MV-4-11 (cell line): ENCODE measurements around the gene BPI.
"Not testable (repeated sequence)": the region's sequence is repeated elsewhere in the genome, so short reads cannot be mapped to it uniquely, and the experiment has no call there.

Experiments used
- DNase-seq: peaks from one replicate; lab custom pipeline; 2025; lab: John Stamatoyannopoulos, UW

Gene BPI

DNA sequence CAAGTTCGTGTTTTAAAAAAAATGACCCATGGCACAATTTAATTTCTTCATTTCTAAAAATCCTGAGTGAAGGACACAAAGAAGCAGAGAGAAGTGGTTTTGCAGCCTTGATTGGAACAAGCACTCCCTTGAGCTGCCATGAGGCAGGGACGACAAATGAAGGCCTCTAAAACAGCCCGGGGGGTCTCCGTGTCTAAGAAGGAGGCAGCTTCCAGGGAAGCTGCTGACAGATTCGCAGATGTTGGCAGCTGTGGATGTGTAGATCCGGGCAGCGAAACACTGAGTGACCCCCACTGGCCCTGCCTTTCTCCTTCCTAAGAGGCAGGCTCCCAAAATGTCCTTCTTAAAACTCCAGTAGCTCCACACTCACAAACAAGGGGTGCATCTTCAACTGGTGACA, 32.8 kb downstream of the BPI start:
- DNase-seq, result no peak

DNA sequence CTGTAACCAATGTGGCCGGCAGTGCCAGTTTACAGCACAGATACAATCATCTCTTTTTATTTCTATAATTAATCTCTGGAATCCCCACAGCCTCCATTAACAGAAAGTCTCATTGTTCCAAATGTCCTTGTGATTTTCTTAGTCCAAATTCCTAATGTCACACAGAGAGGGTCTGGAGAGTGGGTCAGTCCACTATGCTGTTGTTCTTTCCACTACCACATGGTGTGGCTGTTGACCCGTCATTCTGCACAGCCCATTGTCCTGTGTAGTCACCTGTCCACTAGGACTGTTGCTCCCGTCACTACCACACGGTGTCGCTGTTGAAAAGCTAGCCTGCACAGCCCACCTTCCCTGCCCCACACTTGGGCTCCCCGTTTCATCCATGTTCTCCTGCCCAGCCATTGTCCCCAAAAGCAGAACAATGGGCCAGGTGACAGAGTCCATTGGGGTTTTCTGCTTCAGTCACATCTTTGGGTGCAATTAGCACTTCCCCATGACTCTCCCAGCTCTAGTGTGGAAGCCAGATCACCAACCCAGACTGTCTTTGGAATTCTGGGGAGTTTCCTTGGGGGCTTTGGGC, 33.7 kb downstream of the BPI start:
- DNase-seq, result peak; percentile 32

DNA sequence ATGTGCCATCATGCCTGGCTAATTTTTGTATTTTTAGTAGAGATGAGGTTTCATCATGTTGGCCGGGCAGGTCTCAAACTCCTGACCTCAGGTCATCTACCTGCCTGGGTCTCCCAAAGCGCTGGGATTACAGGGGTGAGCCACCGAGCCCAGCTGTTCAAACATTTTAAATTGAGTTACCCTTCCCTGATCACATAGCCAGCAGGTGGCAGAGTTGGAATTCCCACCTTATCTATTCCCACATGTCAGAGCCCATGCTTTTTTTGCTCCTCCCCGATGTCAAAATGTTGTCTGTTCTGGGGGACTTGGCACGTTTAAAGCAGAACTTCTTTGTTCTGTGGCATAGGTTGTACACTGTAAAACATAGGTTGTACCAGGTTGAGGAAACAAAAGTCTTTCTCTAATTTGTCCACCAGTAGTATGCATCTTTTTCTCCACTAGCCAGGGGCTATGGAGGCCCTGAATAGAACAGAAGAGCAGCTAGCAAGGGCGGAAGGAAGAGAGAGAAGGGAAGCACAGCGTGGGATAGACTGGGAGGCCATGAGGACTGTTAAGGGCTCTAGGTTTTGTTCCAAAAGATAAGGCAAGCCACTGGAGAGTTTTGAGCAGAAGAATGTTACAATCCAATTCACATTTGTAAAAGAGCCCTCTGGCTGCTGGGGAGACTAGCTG, 35.0 kb downstream of the BPI start:
- no peak for DNase-seq

DNA sequence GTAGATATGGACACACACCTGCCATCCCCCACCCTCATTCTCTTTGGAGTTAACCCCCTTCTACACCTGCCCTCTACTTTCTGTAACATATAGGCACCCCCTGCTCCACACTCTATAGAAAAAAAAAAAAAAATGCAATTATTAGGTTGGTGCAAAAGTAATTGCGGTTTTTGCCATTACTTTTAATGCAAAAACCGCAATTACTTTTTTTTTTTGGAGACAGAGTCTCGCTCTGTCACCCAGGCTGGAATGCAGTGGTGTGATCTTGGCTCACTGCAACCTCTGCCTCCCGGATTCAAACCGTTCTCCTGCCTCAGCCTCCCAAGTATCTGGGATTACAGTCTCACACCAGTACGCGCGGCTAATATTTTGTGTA, 35.6 kb downstream of the BPI start:
- DNase-seq, result not testable (repeated sequence)

DNA sequence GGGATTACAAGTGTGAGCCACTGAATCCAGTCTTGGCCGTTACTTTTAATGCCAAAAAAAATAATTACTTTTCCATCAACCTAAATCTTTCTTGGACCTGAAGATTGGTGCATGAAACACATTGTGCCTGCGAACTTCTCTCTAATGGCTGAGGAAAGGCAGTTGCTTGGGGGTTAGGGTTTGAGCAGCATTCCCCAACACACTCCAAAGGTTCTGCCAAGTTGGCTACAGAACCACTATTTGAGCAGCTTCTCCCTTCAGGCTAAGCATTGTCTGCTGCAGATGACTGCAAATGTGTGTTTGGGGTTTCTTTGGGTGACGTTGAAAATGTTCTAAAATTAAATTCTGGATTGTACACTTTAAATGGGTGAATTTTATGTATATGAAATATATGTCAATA, 36.0 kb downstream of the BPI start:
- DNase-seq, result no peak

DNA sequence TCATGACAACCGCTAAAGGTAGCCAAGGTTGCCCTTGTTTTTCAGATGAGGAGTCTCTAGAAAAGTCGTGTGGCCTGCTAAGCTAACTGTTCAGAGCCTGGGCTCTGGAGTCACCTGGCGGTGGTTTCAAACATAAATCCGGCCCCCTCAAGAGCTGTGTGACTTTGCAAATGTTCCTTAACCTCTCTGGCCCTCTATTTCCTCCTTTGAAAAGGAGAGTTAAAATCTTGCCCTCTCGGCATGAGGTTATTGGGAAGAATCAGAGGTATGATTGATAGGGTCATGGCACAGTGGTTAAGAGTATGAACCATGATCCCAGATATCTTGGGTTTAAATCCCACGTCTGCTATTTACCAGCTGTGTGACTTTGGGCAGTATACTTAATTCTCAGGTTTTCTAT, 36.7 kb downstream of the BPI start:
- no peak for DNase-seq

DNA sequence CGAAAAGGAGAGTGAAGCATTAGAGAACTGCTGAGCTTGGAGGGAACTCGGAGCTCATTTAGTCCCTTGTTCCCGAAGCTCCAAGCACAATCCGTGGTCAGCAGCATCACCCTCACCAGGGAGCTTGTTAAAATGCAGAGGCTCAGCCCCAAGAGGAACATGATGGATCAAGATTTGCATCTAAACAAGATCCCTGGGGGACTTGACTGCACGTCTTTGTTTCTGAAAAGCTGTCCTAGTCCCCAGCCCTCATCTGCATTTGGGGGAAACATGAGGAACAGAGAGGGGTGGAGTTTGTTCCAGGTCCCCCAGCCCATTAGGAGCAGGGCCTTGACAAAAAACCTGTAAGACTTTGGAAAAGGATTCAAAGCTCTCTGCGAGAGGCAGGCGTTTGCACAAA, 38.3 kb downstream of the BPI start:
- no peak for DNase-seq

DNA sequence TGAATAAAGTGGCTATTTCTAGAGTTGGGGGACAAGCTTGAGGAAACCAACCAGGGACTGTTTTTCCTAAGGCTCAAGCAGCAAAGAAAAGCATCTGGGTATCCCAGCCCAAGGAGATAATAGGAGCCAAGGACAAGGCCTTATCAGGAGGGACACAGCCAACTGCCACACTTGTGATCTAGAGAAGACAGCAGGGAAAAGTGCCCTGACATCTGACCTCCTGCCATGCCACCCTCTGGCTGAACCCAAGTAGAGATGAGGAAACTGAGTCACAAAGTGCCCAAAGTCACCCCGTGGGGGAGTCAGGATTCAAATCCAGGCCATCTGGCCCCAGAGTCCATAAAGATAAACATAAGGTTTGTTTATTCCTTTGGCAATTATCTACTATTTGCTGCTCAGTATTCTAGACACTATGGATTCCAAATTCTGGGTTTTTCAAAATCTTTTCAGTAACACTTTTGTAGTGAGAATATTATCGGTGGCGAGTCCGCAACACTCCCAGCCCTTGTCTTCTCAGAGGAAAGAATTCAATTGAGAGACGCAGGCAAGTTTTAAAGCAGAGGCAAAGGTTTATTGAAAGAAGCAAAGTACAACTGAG, 38.9 kb downstream of the BPI start:
- DNase-seq, result no peak

DNA sequence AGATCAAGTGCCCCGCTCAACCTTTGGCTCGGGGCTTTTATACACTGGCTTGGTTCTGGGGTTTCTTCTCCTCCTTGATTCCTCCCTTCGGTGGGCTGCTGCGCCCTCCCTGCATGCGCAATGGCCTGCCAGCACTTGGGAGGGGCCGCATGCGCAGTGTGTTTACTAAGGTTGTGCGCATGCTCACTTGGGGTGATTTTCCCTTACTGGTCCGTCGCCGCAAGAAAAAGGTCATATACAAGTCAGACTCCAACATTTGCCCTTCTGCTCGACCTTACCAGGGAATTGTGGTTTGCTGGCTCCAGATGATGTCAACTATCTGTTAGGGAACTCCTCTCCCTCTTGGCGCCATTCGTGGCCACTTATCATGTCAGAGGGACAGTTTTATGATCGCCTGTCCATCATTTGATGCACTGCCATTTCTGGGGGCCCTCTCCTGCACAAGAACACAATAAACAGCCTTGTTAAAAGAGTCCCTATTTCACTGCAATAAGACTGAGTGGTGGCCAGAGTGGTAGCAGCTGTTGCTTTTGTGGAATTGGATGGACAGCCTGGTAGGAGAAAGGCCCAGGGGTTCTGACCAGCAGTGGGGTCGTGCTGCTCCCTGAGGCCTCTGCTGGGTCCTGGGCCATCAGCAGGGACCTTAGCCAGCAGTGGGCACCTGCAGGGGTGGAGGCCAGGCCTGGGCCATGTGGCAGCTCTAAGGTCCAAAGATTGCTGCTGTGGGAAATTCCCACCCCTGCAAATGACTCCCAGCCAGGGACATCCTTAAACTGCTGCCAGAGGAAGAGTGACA, 39.6 kb downstream of the BPI start:
- DNase-seq, result no peak

DNA sequence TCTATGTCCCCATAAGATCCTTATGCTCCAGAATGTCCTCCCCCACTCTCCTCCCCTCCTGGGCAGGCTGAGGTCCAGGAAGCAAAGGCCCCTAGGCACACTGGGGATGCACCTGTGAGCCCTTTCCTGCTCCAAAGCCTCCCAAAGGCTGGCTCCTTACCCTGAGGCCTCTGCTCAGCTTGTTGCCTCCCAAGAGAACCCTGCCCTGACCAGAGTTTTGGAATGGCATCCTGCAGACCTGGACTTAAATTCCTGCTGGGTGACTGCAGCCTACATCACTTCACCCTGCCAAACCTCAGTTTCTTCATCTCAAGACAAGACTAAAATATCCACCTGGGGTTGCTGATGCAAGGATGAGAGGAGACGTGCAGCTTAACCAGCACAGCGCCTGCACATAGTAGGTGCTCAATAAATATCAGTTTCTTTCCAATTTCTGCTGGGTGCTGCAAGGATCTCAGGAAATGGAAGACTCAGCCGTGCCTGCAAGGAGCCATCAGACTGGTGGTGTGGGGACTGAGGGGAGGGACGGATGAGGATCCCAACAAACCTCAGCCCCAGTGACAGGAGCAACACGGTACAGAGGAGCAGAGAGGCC, 40.2 kb downstream of the BPI start:
- DNase-seq, result no peak

DNA sequence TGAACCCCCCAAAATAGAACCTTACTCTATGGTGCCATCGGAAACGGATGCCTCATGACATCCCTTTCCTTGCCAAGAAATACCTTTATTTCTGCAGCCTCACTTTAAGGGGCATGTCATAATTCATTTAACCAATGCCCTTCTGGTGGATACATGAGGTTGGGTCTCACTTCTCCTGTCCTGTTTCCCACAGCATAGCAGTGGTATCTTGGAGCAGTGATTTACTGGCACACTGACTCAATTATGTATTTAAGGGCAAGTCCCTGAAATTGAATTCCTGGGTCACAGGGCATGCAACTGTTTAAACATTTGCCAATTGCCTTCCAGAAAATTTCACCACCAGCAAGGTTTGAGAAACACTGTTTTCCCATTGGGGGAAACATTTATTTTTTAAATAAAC, 41.7 kb downstream of the BPI start:
- DNase-seq, result no peak

DNA sequence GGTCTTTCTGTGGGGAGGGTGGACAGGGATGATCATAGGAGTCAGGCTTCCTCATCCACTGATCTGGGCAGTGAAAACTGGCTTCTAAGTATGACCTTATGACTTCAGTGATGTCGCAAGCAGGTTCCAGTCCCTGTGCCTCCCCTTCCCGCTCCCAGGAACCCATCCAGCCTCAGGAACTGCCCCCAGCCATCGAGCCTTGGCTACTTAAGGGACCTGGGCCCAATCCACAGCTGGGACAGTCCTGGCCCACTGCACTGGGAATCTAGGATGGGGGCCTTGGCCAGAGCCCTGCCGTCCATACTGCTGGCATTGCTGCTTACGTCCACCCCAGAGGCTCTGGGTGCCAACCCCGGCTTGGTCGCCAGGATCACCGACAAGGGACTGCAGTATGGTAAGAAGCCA, 42.3 kb downstream of the BPI start, which contains the start of gene LBP:
Gene LBP (plus strand): TSS at position 236 of the 405 bp plus-strand sequence. CDS start 35 bp downstream, at position 271.
- DNase-seq, result peak; percentile 30

DNA sequence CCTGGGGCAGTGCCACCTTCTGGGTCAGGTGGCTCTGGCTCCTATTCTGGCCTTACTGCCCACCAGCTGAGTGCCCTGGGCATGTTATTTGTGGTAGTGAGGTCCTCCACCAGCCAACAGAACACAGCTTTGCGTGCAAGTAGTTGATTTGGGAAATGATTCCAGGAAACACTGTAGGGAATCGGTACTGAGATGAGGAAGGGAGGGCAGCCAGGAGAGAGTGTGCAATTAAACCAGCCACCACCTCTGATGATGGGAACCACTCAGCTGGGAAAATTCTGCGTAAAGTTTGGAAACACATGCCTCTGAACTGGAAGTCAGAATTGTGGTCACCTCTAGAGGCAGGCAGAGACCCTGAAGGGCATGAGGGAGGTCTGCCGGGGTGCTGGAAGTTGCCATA, 42.8 kb downstream of the BPI start:
- DNase-seq, result no peak

DNA sequence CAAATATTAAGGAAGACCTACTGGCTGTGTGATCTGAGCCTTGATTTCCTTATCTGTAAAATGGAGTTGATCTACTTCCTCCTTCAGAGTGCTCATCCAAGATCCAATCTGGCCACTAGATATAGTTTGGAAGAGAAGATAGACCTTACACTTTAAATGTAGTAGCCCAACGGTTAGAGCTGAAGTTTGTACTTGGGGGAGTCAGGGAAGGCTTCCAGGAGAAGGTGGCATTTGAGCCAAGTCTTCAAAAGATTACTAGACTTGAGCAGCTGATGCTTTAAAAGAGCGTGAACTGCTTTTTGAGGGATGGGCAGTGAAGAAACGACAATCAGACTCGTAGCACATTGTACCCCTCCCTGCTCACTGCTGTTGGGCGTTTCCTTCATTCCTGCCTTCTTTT, 45.9 kb downstream of the BPI start:
- DNase-seq, result no peak

DNA sequence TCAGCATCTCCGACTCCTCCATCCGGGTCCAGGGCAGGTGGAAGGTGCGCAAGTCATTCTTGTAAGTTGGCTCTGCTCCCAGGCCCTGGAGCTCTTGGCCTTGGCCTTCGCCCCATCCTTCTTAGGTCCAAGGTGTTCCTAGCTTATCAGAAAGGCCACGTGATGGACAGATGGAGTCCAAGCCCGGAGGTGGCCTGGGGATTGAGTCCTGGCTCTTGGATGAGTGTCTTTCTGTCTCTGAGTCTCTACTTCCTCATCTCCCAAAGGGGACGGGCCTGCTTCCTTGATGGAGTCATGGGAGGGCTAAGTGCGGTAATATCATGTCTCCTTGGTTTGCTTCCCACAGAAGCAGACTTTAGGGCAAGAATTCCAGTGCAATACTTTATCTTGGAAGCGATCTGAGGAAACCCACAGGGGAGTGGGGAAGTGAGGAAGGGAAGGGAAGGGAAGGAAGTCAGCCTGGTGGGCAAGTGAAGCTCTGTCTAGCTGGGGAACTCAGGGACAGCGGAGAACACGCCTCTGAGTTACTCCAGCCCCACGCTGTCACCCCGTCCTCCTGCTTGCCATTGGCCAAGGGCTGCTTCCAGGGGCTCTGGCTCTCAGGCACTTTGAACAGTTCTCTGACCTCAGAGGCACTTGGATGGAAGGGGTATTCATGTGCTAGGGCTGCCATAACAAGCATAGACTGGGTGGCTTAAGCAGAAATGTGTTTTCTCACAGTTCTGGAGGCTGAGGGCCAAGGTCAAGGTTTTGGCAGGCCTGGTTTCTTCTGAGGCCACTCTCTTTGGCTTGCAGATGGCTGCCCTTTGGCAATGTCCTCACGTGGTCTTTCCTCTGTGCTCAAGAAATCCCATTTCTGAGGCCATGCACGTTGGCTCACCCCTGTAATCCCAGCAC, 47.2 kb downstream of the BPI start:
- DNase-seq, result no peak

DNA sequence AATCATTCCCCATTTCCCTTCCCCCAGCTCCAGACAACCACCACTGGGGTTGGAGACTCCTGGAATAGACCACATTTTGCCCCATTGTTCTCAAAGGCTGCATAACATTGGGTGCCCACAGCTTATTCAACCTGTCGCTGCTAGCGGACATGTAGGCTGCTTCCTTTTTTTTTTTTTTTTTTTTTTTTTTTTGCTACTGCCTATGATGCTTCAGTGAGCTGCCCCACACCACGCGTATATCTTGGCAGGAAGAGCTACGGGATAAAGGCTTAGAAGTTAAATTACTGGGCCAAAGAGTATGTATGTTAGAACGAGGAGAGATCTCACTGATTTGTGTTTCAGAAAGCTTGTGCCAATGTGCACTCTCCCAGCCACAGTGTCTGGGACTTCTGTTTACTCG, 49.4 kb downstream of the BPI start:
- peak; percentile 14 for DNase-seq

DNA sequence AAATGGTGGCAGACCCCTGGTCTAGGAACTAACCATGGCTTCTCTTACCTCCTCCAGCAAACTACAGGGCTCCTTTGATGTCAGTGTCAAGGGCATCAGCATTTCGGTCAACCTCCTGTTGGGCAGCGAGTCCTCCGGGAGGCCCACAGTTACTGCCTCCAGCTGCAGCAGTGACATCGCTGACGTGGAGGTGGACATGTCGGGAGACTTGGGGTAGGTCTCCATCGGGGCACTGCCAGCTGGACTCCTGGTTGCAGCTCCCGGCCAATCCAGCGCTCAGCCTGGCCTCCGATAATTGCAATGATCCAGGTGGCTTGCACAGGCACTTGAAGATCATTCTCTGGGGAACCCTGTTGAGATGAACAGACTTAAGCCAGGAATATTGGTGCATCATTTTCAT, 50.3 kb downstream of the BPI start:
- DNase-seq, result no peak

DNA sequence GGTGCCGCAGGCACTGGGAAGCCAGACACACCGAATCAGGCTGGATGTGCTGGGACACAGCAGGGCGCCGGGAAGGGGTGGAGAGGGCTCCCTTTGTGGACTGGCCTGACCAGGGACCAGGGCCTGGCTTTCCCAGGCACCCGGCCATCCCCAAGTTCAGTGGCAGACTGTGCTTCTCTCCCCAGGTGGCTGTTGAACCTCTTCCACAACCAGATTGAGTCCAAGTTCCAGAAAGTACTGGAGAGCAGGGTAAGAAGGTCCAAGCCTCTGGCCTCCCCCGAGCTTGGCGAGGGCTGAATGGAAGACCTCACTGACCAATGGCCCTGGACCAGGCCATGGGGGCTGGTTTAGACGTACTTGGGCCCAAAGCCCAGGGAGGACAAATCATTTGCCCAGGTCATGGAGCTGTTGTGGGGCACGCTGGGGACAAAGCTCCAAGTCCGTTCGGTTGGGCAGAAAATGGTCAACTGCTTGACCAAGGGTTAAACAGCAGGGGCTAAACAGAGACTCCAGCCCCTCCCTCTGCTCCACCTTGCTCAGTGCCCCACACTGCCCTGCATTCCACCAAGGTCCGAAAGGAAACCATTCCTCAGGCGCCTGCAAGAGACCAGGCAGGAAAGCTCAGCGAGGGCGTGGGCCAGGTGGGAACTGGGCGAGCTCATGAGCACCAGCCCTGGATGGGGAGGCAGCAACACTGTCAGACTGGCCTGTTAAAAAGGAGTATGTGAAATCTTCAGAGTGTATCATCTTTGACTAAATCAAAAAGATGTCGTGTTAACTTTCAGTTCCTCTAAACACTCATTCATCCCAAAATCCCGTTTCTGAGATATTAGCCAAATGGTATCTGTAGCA, 51.4 kb downstream of the BPI start:
- DNase-seq, result peak; percentile 65

DNA sequence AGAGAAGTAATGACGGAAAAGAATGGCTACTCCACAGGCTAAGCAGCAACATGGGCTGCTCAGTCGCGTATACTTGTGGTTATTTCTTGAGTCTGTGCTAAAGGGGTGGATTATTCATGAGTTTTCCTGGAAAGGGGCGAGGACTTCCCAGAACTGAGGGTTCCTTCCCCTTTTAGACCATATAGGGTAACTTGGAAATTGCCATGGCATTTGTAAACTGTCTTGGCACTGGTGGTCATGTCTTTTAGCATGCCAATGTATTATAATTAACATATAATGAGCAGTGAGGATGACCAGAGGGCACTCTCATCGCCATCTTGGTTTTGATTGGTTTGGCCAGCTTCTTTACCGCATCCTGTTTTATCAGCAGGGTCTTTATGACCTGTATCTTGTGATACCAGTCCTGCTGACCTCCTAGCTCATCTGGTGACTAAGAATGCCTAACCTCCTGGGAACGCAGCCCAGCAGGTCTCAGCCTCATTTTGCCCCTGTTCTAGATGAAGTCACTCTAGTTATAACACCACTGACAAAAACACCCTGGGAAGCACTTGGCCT, 53.8 kb downstream of the BPI start:
- DNase-seq, result peak; percentile 93

DNA sequence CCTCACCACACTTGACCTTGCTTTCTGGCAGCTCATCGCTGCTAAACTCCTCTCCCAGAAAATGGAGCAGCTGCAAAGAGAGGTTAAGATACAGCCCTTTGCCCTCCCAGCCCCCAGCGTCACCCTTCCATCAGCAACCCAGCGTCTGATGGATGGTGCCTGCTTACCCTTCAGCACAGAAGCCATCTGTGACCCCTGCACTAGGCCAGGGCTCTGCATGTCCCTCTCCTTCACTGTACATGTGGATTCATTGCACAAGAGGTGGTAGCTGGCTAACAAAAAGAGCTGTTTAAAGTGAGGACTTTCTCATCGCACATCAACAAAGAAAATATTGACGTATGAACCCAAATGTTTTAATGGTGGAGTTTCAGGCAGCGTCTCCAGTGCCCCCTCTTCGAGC, 54.6 kb downstream of the BPI start:
- peak; percentile 6 for DNase-seq
